GM12878 (cell line): ENCODE results near the gene STPG3. TPM values are rescaled to one million over a fixed set of nuclear protein-coding genes. Genes with fewer than 3 reads are reported as not detected.

Experiments used
- BCLAF1 ChIP-seq: fragments of 450-650 bp; IDR thresholded peaks from 2 replicates; pipeline ENCODE4 v1.6.1; 2017; ENCODE audit warnings: antibody characterized with exemption, mild to moderate bottlenecking, moderate library complexity
- EP300 ChIP-seq, 2 experiments: fragments of 150-350 bp in 1 of 2; IDR thresholded peaks; 2 replicates each; pipeline ENCODE4 v1.6.1; 2011 to 2012; ENCODE audit warnings: low read depth in 2 of 2, low read length in 2 of 2, borderline replicate concordance in 1 of 2, improper control_type of control experiment in 1 of 2, inconsistent platforms in 1 of 2; ENCODE audit not compliant: control insufficient read depth in 1 of 2
- FOS ChIP-seq: IDR thresholded peaks from 3 replicates; pipeline ENCODE4 v1.6.1; 2011; ENCODE audit warnings: borderline replicate concordance; ENCODE audit not compliant: insufficient read length; ENCODE audit errors: extremely low read depth
- GABPA ChIP-seq: IDR thresholded peaks from 2 replicates; pipeline ENCODE4 v1.6.1; 2014; ENCODE audit warnings: antibody characterized with exemption, low read depth, mild to moderate bottlenecking, inconsistent platforms
- NFYA ChIP-seq: IDR thresholded peaks from 2 replicates; pipeline ENCODE4 v1.6.1; 2011; ENCODE audit warnings: low read depth, mild to moderate bottlenecking, low read length, improper control_type of control experiment, borderline replicate concordance
- PAX8 ChIP-seq: fragments of 450-650 bp; IDR thresholded peaks from 2 replicates; pipeline ENCODE4 v1.6.1; 2017; ENCODE audit warnings: mild to moderate bottlenecking, moderate library complexity
- REST ChIP-seq: IDR thresholded peaks from 2 replicates; pipeline ENCODE4 v1.6.1; 2012; ENCODE audit warnings: mild to moderate bottlenecking, low read depth, low read length
- SKIL ChIP-seq: fragments of 450-650 bp; IDR thresholded peaks from 2 replicates; pipeline ENCODE4 v1.6.1; 2017; ENCODE audit warnings: mild to moderate bottlenecking, low read depth, inconsistent platforms; ENCODE audit not compliant: poor library complexity, severe bottlenecking
- SMAD1 ChIP-seq: fragments of 450-650 bp; IDR thresholded peaks from 2 replicates; pipeline ENCODE4 v1.6.1; 2018; ENCODE audit warnings: mild to moderate bottlenecking, low read depth; ENCODE audit not compliant: partially characterized antibody
- SMC3 ChIP-seq: IDR thresholded peaks from 2 replicates; pipeline ENCODE4 v1.6.1; 2011; ENCODE audit warnings: low read length, improper control_type of control experiment, borderline replicate concordance
- SP1 ChIP-seq: IDR thresholded peaks from one replicate; pipeline ENCODE4 v1.6.1; 2011; ENCODE audit warnings: low read depth, low read length
- SREBF2 ChIP-seq: IDR thresholded peaks from 2 replicates; pipeline ENCODE4 v1.6.1; 2012; ENCODE audit warnings: mild to moderate bottlenecking, low read length
- ZBTB4 ChIP-seq: fragments of 450-650 bp; formaldehyde crosslinking; IDR thresholded peaks from 2 replicates; pipeline ENCODE4 v1.4.0; 2022; ENCODE audit warnings: mild to moderate bottlenecking, moderate library complexity
- ZNF207 ChIP-seq: fragments of 450-650 bp; IDR thresholded peaks from 2 replicates; pipeline ENCODE4 v1.6.1; 2014; ENCODE audit warnings: antibody characterized with exemption, mild to moderate bottlenecking, borderline replicate concordance
- ZNF217 ChIP-seq: fragments of 450-650 bp; IDR thresholded peaks from 2 replicates; pipeline ENCODE4 v1.6.1; 2017; ENCODE audit warnings: antibody characterized with exemption, mild to moderate bottlenecking
- polyA plus RNA-seq, 11 experiments: library from polyadenylated mRNA; depleted of rRNA in 4 of 11; unstranded in 6 of 11; stranded (reverse) in 5 of 11; fragments of >200 nt; fragmentation: Nextera tagmentation in 4 of 11; fragmentation: Illumina TruSeq in 1 of 11; extraction: Ambion mirVana in 4 of 11; extraction: Trizol in 1 of 11; gene quantifications; 1 replicate in 1 of 11; 2 replicates in 10 of 11; pipeline versions ENCODE4 v1.2.1 to v1.2.3, GENCODE V29; 2011 to 2016; ENCODE audit warnings: inconsistent platforms in 2 of 11, missing spikeins in 2 of 11, low read depth in 1 of 11
- total RNA-seq, 4 experiments: library from RNA; depleted of rRNA in 3 of 4; stranded (reverse); fragments of >200 nt in 3 of 4; fragmentation: Illumina TruSeq in 1 of 4; extraction: Trizol in 1 of 4; gene quantifications; 2 replicates each; pipeline versions ENCODE4 v1.2.1 to v1.2.3, GENCODE V29; 2013 to 2021

The STPG3 gene
- total and polyA plus RNA-seq, 10 of the 15 experiments (the other 5 are each of a cell fraction or from before 2014, with no cell fraction given) = not detected

- no peak for TF ChIP-seq ZBTB4 (CRISPR knock-in tag)
- TF ChIP-seq REST = no peak
- TF ChIP-seq PAX8 = no peak
- TF ChIP-seq ZNF207 = peak; percentile 80; the same call in 1 of the 2 replicates
- no peak for TF ChIP-seq EP300 (IDR thresholded peaks at IDR 0.05; ENCODE audit: borderline replicate concordance in 1 of 2, control insufficient read depth in 1 of 2, low read depth in 2 of 2, low read length in 2 of 2)
- no peak for TF ChIP-seq SMAD1
- no peak for TF ChIP-seq ZNF217
- peak; percentile 90 for TF ChIP-seq SP1
- TF ChIP-seq FOS = no peak
- no peak for TF ChIP-seq BCLAF1
- peak; percentile 49; the same call in 1 of the 2 replicates for TF ChIP-seq SREBF2
- no peak for TF ChIP-seq NFYA
- TF ChIP-seq GABPA = peak; percentile 95
- no peak for TF ChIP-seq SKIL
- no peak for TF ChIP-seq SMC3
These were observed 27.8 kb upstream of the STPG3 start (continued) for GRCh38 chr9:137223078-137223970.
